BJ (cell line): ENCODE results near the gene FAM200A. TPM values are rescaled to one million over a fixed set of nuclear protein-coding genes. Genes with fewer than 3 reads are reported as not detected.

Source experiments
- CTCF ChIA-PET: fragments of 350-600 bp; formaldehyde crosslinking; extraction: SDS; loops from one replicate; lab custom pipeline; 2021; ENCODE audit warnings: antibody characterized with exemption, inconsistent platforms; lab: Yijun Ruan, JAX
- POLR2A ChIA-PET: fragments of 300-600 bp; sonication (Branson Sonifier 250); formaldehyde crosslinking; extraction: SDS; loops from one replicate; lab custom pipeline; 2021; ENCODE audit warnings: antibody characterized with exemption; lab: Charles Lee
- DNase-seq: peaks from one replicate; pipeline ENCODE4 v3.0.0-alpha.2; 2011; ENCODE audit warnings: low read depth
- H3K27me3 ChIP-seq: 2 replicates; pipeline ENCODE4 v1.6.0; 2011; ENCODE audit warnings: low read length; ENCODE audit not compliant: control insufficient read depth, insufficient read depth
- H3K36me3 ChIP-seq: 2 replicates; pipeline ENCODE4 v1.5.1; 2011; ENCODE audit warnings: low read length; ENCODE audit not compliant: control insufficient read depth, insufficient read depth
- H3K4me3 ChIP-seq: 2 replicates; pipeline ENCODE4 v1.5.1; 2011; ENCODE audit warnings: low read depth, mild to moderate bottlenecking, control low read depth, low read length
- CTCF ChIP-seq: IDR thresholded peaks from 2 replicates; pipeline ENCODE4 v1.5.1; 2011; ENCODE audit warnings: low read depth, mild to moderate bottlenecking, control low read depth, inconsistent platforms, low read length, moderate library complexity; ENCODE audit not compliant: insufficient read depth
- polyA plus RNA-seq: library from polyadenylated mRNA; depleted of rRNA; stranded (reverse); fragments of >200 nt; gene quantifications from 2 replicates; pipeline ENCODE4 v1.2.3, GENCODE V29; 2011

FAM200A gene
- polyA plus RNA-seq, 1 experiment = 3.8 TPM

DNA sequence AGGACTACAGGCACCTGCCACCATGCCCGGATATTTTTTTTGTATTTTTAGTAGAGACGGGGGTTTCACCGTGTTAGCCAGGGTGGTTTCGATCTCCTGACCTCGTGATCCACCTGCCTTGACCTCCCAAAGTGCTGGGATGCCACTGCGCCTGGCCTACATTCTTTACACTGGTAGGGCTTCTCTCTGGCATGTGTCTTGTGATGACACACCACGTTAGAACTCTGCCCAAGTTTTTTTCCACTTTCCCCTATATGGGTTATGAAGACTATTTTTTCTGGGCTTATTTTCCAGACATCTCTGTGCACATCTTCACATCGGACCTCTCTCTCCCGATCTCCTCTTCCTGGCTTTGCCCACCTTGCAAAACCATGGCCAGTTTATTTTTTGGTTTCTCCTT lies 10.7 kb downstream of the FAM200A start:
- CTCF ChIA-PET = no interaction called here
- TF ChIP-seq CTCF = no peak
- H3K27me3 ChIP-seq = no peaks in the 10 kb centered on the region
- POLR2A ChIA-PET = no interaction called here
- DNase-seq = no peak
- no peak overlapping the region for H3K4me3 ChIP-seq
- H3K36me3 ChIP-seq = 0 out of 2 replicates have a peak, but pooled peaks cover 3% of the 10 kb centered on the region

DNA sequence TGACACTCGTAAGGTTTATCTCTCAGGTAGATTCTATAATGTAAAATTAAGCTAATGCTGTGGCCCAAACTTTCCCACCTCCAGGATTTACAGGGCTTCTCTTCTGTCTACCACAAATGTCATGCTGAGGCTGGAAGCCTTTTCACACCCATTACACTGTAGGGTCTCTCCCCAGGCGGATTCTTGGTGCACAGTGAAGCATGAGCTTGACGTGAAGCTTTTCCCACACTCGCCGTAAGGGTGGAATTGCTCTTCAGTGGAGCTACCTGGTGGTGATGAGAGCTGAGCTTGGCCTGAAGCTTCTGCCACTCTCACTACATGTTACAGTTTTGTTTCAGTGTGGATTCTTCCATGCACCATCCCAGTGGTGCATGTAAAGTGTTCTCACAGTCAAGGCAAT lies 11.4 kb downstream of the FAM200A start:
- no peak for TF ChIP-seq CTCF
- no peaks in the 10 kb centered on the region for H3K27me3 ChIP-seq
- CTCF ChIA-PET = interaction anchor here (1.2 kb wide), 1 partner anchor 30 kb away, joined by 3 read pairs; no protein-coding TSS in a partner anchor
- no peak for DNase-seq
- POLR2A ChIA-PET = no interaction called here
- no peak overlapping the region for H3K4me3 ChIP-seq
- H3K36me3 ChIP-seq = 0 out of 2 replicates have a peak, but pooled peaks cover 3% of the 10 kb centered on the region

GRCh38 chr7:99539213-99539811 lies 12.6 kb downstream of the FAM200A start:
- POLR2A ChIA-PET = no interaction called here
- H3K27me3 ChIP-seq = no peaks in the 10 kb centered on the region
- 0 out of 2 replicates have a peak, but pooled peaks cover 1% of the 10 kb centered on the region for H3K36me3 ChIP-seq
- H3K4me3 ChIP-seq = no peak overlapping the region
- CTCF ChIA-PET = interaction anchor here (1.2 kb wide), 1 partner anchor 28 kb away, joined by 3 read pairs; no protein-coding TSS in a partner anchor
- TF ChIP-seq CTCF = no peak
- no peak for DNase-seq

DNA sequence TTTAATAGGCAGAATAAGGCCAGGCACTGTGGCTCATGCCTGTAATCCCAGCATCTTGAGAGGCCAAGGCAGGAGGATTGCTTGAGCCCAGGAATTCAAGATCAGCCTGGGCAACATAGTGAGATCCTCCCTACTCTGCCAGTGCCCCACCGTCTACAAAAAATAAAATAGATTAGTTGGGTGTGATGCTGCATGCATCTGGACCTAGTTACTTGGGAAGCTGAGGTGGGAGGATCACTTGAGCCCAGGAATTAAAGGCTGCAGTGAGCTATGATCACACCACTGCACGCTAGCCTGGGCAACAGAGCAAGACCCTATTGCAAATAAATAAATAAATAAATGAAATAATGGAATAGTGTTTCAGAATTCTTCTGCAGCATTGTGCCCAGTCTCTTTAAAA lies 16.2 kb downstream of the FAM200A start:
- DNase-seq = no peak
- Histone ChIP-seq H3K36me3 (peaks cover 12% of the 10 kb centered on the region), H3K27me3 (no peaks in the 10 kb centered on the region), H3K4me3 (no peak overlapping the region)
- ChIA-PET POLR2A (no interaction called here), CTCF (interaction anchor here (1.2 kb wide), 1 partner anchor 10 kb away, joined by 3 read pairs; no protein-coding TSS in a partner anchor)
- TF ChIP-seq CTCF = no peak

- no peak for DNase-seq
- Histone ChIP-seq H3K36me3 (peaks cover 18% of the 10 kb centered on the region), H3K4me3 (no peak overlapping the region), H3K27me3 (no peaks in the 10 kb centered on the region)
- ChIA-PET POLR2A (no interaction called here), CTCF (no interaction called here)
- no peak for TF ChIP-seq CTCF
Measured at GRCh38 chr7:99531354-99531765, 20.6 kb downstream of the FAM200A start.
